Fibroblast of skin of left quadriceps (primary cell): ENCODE data around the gene PLP1.
"Not testable (repeated sequence)": the region's sequence is repeated elsewhere in the genome, so short reads cannot be mapped to it uniquely, and the experiment has no call there.

ENCODE experiments used
- DNase-seq, 2 experiments: peaks; one replicate each; pipeline ENCODE4 v3.0.0-alpha.2; 2013; ENCODE audit warnings: low read depth in 2 of 2

The PLP1 gene

GRCh38 chrX:103781062-103781402, 4.4 kb downstream of the PLP1 start:
- no peak for DNase-seq

- DNase-seq: no peak
These were observed 5.1 kb downstream of the PLP1 start for GRCh38 chrX:103781706-103782105.

GRCh38 chrX:103782640-103783039, 6.0 kb downstream of the PLP1 start:
- DNase-seq: no peak

DNA sequence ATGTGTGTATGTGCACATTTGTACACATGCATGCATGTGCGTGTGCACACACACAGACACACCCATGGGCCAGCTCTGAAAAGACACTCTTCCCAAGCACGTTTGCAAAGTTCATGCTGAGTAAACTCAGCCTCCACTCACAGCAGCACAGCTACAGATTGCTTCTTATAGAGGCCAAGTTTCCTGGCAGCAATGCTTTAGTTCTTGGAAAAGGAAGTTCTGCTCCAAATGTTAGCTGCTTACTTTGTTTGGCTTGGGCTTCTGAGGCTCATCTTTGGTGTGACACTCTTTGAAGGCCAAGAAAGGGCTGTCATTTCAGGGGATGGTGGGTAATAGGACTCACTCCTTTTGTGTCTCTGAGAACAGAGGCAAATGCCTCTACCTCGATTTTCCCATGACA, 6.6 kb downstream of the PLP1 start:
- DNase-seq: no peak

GRCh38 chrX:103783971-103784370, 7.3 kb downstream of the PLP1 start:
- no peak for DNase-seq

DNA sequence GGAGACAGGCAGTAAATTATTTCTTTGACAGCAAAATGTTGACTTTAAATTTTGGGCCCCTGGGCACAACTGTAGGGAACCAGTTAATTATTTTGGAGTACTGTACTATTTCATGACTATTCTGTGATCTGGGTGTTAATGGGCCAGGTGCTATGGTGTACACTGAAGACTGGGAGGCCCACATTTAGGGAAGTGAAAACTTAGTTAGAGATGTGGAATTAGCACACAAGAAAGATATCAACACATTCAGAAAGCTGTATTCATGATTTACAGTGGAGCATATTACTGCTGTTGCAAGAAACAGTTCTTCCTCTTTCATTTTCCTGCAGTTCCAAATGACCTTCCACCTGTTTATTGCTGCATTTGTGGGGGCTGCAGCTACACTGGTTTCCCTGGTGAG, 12.4 kb downstream of the PLP1 start:
- no peak for DNase-seq

DNA sequence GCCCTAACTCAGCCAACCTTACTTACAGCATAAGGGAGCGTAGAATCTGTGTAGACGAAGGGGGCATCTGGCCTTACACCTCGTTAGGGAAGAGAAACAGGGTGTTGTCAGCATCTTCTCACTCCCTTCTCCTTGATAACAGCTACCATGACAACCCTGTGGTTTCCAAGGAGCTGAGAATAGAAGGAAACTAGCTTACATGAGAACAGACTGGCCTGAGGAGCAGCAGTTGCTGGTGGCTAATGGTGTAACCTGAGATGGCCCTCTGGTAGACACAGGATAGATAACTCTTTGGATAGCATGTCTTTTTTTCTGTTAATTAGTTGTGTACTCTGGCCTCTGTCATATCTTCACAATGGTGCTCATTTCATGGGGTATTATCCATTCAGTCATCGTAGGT, 14.6 kb downstream of the PLP1 start:
- no peak for DNase-seq

DNA sequence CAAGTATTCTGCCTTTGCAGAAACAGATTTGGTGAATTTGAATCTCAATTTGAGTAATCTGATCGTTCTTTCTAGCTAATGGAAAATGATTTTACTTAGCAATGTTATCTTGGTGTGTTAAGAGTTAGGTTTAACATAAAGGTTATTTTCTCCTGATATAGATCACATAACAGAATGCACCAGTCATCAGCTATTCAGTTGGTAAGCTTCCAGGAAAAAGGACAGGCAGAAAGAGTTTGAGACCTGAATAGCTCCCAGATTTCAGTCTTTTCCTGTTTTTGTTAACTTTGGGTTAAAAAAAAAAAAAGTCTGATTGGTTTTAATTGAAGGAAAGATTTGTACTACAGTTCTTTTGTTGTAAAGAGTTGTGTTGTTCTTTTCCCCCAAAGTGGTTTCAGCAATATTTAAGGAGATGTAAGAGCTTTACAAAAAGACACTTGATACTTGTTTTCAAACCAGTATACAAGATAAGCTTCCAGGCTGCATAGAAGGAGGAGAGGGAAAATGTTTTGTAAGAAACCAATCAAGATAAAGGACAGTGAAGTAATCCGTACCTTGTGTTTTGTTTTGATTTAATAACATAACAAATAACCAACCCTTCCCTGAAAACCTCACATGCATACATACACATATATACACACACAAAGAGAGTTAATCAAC, 15.3 kb downstream of the PLP1 start:
- no peak for DNase-seq

- DNase-seq: peak; percentile 30 to 35
These were observed 16.4 kb downstream of the PLP1 start for GRCh38 chrX:103792916-103793544.

GRCh38 chrX:103793545-103793940, 16.9 kb downstream of the PLP1 start:
- no peak for DNase-seq

DNA sequence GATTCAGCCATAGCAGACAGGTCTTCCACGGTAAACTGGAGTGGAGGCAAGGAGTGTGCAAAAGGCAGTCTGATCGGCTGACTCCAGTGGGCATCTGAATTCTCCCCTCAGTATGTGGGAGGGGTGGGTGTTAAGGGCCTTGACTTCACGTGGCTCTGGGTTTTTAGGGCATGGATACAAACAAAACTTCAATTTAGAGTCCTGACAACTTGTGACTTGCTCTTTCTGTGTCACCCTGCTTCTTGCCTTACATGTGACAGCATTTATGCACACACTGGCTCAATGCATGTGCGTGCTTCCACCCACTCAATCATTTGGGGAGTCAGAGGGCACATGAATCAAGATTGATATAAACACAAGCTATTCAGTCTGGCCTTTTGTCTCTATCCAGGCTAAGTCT, 17.5 kb downstream of the PLP1 start:
- no peak for DNase-seq

GRCh38 chrX:103797691-103798090, 21.1 kb downstream of the PLP1 start:
- no peak for DNase-seq

DNA sequence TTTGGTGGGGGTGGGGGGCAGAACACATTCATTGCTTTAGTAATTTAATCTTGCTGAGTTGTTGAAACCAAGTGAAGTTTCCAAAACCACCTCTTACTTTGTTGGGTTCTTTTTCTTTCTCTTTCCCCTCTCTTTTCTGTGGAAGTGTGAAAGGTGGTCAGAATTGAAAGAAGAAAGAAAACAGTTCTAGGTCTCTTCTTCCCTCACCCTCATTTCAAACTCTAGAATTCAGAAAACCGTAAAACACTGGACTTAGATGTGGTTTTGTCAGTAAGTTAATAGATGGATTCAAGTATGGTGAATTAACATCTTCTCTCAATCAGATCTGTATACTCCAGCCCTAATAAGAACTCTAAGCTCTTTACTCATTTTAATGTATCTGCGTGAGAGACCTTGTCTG, 23.7 kb downstream of the PLP1 start:
- no peak for DNase-seq

DNA sequence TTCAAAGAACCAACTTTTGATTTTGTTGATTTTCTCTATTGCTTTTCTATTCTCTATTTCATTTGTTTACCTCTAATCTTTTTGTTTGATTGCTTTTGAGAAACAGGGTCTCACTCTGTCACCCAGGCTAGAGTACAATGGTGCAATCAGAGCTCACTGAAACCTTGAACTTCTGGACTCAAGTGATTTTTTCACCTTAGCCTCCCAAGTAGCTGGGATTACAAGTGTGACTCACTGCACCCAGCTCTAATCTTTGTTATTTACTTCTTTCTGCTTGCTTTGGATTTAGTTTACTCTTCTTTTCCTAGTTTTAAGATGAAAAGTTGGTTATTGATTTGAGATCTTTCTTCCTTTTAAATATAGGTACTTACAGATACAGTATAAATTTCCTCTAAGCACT, 29.2 kb downstream of the PLP1 start:
- DNase-seq: no peak

DNA sequence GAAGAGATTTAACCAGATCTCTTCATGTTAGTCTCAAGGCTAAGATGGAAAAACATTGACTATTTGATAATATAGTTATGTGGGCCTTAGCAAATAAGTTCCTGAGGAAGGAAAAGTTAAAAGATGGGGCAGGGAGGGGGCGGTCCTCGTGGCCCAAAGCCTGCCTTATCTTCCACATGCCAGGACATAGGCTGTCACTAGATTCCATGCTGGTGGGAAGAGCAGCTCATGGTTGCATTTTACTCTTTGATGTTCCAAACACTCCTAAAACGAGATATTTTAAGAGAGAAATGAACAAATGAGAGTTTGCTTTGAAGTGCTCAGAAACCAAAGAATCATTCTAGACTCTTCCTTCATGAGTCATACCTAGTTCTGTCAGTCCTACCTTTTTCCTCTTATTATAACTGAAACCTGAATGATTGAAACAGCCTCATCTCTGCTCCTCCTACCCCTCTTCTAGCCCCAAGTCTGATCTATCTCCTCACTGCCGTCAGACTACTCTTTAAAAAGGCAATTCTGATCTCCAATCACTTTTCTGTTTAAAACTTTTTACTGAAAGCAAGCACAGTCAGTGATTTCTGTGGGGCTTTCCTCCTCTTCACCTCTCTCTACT, 30.3 kb downstream of the PLP1 start:
- DNase-seq: no peak

DNA sequence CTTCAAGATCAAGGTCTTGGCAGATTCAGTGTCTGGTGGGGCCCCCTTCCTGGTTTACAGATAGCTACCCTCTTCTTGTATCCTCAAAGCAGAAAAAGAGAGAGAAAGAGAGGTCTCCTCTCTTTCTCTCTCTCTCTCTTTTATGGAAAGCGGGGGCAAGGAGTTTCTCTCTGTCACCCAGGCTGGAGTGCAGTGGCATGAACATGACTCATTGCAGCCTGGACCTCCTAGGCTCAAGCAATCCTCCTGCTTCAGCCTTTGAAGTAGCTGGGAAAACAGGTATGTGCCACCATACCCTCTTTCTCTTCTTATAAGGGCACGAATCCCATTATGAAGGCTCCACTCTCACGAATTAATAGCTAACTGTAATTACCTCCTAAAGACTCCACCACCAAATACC, 35.2 kb downstream of the PLP1 start:
- DNase-seq: no peak

GRCh38 chrX:103817101-103817500, 40.5 kb downstream of the PLP1 start:
- DNase-seq: not testable (repeated sequence)

- DNase-seq: no peak
These were observed 40.9 kb downstream of the PLP1 start for GRCh38 chrX:103817502-103817901.

DNA sequence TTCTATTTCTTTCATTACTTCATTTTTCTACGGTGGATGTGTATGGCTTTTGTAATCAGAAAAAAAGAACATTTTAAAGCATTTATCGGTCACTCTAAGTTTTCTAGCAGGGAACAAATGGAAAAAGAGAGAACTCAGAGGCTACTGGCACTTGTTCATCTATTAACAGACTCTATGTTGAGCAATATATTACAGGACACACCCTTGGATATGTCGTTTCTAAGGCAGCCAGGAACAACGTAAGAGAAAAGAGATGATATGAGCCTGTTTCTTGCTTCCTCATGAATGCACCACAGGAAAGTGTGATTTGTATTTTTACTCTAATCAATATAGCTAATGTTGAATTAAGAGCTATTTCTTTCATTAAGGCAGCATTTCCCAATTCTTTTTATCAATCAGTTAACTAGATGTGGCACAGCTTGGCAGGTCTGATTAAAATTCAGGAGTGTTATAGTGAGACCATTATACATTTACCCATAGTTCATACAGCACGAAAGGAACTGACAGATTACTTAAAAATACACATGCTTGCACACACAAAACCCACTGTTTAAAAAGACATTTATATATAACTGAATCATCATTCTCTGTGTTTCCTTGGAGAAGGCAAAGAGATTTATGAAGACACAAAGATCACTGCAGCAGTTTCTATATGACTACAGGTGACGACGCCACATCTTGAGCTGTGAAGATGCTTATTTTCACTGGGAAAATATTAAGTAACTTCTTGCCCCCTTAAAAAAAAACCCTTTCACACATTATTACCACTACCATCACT, 42.4 kb downstream of the PLP1 start:
- DNase-seq: no peak

GRCh38 chrX:103820802-103821201, 44.2 kb downstream of the PLP1 start:
- DNase-seq: not testable (repeated sequence)

GRCh38 chrX:103823591-103823990, 47.0 kb downstream of the PLP1 start:
- no peak for DNase-seq

DNA sequence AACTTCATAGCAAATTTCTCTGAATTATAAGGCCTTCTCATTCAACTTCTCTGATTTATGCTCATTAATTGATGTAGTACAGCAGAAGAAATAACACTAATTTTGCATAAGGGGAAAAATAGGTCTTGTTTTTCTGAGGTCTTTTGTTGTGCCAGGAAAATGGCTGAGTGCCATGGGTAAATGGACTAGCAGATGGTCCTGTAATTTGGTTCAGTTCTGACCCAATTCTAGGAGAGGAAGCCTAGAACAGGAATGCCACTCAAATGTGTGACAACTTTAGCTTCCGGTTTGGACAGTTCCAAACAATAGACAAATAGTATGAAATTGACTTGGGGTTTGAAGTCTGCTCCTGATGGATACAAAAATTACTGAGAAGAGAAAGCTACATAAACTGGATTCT, 49.2 kb downstream of the PLP1 start:
- no peak for DNase-seq

- DNase-seq: no peak
These were observed 51.9 kb downstream of the PLP1 start for GRCh38 chrX:103828529-103828928.
